ENCODE results near the gene BAG5.

DNA sequence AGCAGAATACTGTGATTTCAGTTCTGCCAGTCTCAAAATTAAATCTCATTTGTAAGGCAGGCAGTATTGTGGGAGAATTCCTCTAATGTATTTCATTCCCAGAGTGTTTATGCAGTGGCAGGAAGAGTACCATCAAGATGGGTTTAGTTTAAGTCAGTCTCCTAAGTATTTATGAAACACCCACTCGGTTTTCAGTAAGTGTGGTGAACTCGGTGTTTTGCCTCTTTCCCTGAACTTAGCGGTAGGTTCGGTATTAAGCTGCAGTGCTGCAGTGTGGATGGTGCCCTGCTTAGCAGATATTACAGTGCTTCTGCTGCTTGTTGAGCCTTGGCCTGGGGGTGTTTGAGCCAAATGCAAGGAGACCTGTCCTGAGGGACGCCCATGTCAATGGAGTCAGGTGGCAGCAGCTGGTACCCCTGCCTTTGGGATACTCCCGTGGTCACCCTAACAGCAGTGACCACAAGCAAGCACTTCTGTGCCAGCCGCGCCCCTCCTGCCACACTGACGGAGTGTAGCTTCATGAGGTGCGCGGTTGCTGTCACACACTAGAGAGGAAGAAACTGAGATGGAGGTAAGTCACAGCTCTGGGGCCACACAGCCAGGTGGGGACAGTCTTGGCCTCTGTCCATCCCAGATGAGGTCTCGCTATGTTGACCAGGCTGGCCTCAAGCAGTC is 16.1 kb upstream of the BAG5 start:
- no peak for TF ChIP-seq POLR2A (IDR thresholded peaks at IDR 0.05; ENCODE audit: low read depth, low read length)
- TF ChIP-seq POLR2AphosphoS5 (IDR thresholded peaks at IDR 0.05; ENCODE audit: low read depth, low read length): no peak
